NCI-H446 treated with DMSO at 0.1 percent for 48 hours (cell line): ENCODE measurements around the gene SPATA31A3.
"Not testable (repeated sequence)": the region's sequence is repeated elsewhere in the genome, so short reads cannot be mapped to it uniquely, and the experiment has no call there.

Source experiments
- DNase-seq: peaks from one replicate; lab custom pipeline; 2025; lab: John Stamatoyannopoulos, UW

SPATA31A3 gene

DNA sequence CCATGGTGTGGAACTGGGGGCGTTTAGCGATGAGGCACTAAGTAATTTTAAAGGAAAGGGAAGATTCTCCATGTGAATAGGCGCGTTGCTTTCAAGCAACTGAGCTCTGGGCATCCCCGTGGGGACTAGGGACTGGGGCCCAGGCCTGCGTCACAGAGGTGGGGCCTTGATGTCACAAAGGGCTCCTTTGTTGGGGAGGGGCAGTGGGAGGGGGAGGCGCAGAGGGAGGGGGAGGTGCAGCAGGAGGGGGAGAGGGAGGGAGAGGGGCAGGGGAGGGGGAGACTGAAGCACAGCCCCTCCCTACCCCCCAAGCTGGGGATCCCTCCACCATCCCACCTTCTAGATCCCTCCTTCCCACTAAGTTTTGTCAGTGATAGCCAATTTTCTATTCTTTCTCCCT is at the start of gene SPATA31A3:
SPATA31A3 (minus strand) TSS at position 101 of the 400 bp plus-strand sequence; CDS start at position 72, 29 bp downstream.
- not testable (repeated sequence) for DNase-seq

DNA sequence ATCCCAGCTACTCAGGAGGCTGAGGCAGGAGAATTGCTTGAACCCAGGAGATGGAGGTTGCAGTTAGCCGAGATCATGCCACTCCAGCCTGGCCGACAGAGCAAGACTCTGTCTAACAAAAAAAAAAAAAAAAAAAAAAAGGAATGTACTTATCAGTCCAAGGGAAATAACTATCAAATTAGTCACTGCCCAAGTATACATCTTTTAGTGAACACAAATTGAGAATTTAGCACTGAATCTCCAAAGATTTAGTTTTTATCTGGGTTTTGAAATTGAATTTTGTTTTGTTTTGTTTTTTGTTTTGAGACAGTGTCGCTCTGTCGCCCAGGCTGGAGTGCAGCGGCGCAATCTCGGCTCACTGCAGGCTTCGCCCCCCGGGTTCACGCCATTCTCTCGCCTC is 39.8 kb downstream of the SPATA31A3 start:
- DNase-seq = not testable (repeated sequence)

DNA sequence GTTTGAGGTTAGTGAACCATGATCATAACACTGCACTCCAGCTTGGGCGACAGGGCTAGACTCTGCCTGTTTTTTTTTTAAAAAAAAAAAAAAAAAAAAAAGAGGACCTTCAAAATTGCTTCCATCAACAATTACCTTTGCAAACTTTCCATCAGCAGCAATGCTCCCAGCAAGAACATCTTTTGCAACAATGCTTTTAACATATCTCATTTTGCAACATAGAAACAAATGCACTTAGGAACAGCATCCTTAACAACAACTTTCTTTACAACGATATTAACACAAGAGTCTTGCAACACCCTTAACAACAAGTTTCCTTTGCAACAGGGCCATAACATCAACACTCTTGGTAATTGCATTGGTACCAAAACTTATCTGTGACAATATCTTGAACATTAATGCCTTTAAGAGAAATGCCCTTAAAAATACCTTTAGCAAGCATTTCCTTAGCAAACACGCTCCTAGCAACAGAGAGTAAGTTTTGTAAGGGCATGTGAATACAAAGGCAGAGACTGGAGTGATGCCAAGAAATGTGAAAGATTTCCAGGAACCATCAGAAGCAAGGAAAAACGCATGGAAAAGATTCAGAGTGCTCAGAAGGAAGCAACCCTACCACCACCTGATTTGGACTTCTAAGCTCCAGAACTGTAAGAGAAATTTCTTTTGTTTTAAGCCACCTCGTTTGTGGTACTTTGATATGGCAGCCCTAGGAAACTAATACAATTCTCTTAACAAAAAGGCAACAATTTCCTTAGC is 49.8 kb downstream of the SPATA31A3 start:
- not testable (repeated sequence) for DNase-seq

DNA sequence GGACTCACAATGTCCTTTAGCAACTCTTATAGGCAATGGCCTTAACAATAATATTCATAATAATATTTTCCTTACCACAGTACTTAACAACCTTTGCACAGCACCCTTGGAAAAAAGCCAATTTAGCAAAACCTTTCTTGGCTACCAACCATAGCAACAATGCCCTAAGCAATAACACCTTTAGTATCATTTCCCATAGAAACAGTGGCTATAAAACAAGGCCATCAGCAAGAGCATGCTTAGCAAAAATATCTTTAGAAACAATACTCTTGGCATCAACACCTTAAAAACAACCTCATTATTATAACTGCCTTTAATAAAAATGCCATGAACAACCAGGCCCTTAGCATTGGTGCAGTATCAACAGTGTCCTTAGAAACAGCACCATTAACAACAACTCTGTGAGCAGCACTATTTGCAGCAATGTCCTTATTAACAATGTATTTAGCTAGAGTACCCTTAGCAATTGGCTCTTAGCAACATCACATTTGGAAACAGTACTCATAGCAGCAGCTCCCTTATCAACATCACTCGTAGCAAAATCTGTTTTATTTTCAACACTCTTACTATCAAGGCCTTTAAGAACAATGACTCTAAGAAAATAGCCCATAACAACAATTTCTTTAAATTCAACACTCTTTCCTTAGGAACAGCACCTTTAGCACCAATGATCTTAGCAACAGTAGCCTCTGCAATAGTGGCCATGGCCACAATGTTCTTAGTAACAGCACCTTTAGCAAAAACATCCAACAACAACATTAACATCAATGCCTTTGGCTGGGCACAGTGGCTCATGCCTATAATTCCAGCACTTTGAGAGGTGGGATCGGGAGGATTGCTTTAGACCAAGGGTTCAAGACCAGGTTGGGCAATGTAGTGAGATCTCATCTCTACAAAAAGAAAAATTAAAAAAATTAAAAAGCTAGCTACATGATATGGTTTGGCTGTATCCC is 52.2 kb downstream of the SPATA31A3 start:
- DNase-seq = not testable (repeated sequence)

DNA sequence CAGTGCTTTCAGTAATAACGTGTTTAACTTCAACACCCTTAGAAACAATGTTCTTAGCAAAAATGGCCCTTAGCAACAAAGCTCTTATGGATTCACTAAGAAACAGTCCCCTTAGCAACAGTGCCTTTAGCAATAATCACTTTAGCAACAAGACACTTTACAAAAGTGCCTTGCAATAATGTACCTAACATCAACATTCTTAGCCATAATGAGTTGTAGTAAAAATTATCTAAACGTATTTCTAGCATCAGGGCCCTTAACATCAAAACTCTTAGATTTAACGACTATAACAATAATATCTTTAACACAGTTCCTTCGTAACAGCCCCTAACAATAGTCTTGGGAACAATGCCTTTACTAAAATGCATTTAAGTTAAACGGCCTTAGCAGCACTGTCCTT is 54.0 kb downstream of the SPATA31A3 start:
- DNase-seq = not testable (repeated sequence)

DNA sequence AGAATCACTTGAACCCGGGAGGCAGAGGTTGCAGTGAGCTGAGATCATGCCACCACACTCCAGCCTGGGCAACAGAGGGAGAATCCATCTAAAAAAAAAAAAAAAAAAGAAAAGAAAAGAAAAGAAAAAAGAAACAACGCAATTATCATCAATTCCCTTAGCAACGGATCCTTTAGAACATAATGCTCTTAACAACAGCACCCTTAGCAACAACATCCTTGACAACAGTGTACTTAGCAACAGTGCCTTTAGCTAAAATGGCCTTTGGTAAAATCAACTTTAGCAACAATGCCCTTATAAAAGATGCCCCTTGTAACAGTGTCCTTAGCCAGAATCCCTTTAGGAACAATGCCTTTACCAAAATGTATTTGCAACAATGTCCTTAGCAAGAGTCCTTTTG is 54.7 kb downstream of the SPATA31A3 start:
- not testable (repeated sequence) for DNase-seq
